GM12865 (cell line): ENCODE results near the gene RXRA.

ENCODE experiments used
- DNase-seq: peaks from one replicate; pipeline ENCODE4 v3.0.0; 2010; ENCODE audit warnings: low read depth
- H3K4me3 ChIP-seq: 2 replicates; pipeline ENCODE4 v1.5.1; 2011; ENCODE audit warnings: mild to moderate bottlenecking, low read depth, low read length, control low read depth
- TF ChIP-seq, protein P1 (sequence below): IDR thresholded peaks from 2 replicates; pipeline ENCODE4 v1.5.1; 2011; ENCODE audit warnings: low read length, control low read depth, low read depth, inconsistent platforms; ENCODE audit not compliant: insufficient read depth; ENCODE audit errors: missing control alignments

The RXRA gene

GRCh38 chr9:134326724-134327601, 708 bp downstream of the RXRA start:
- TF ChIP-seq, protein P1, sequence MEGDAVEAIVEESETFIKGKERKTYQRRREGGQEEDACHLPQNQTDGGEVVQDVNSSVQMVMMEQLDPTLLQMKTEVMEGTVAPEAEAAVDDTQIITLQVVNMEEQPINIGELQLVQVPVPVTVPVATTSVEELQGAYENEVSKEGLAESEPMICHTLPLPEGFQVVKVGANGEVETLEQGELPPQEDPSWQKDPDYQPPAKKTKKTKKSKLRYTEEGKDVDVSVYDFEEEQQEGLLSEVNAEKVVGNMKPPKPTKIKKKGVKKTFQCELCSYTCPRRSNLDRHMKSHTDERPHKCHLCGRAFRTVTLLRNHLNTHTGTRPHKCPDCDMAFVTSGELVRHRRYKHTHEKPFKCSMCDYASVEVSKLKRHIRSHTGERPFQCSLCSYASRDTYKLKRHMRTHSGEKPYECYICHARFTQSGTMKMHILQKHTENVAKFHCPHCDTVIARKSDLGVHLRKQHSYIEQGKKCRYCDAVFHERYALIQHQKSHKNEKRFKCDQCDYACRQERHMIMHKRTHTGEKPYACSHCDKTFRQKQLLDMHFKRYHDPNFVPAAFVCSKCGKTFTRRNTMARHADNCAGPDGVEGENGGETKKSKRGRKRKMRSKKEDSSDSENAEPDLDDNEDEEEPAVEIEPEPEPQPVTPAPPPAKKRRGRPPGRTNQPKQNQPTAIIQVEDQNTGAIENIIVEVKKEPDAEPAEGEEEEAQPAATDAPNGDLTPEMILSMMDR = no peak
- H3K4me3 ChIP-seq = no peak overlapping the region
- no peak for DNase-seq

GRCh38 chr9:134327671-134328231, 1.5 kb downstream of the RXRA start:
- DNase-seq = no peak
- no peak overlapping the region for H3K4me3 ChIP-seq
- TF ChIP-seq, protein P1 = no peak

DNA sequence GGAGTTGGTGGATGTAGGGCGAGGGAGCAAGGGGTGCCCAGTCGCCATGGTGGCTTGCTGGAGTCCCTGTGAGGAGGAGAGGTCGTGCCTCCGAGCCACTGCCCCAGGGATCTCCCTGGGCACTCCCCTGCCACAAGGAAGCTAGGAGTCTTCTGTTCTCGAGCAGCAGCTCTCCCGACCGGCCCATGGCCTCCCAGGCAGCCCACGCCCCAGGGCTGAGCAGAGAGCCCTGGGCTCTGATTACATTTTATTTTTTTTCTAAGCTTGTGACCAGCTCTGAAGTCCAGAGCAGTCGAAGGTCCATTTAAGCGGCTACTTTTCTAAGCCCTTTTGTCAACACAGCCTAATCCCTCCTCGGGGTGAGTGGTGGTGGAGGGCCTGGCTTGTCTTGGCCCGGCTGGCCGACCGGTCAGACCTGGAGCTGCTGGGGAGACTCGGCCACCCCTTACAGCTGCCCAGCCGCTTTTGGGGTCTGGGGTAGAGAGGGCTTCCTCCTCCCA, 2.1 kb downstream of the RXRA start:
- TF ChIP-seq, protein P1 = no peak
- no peak overlapping the region for H3K4me3 ChIP-seq
- DNase-seq = no peak

DNA sequence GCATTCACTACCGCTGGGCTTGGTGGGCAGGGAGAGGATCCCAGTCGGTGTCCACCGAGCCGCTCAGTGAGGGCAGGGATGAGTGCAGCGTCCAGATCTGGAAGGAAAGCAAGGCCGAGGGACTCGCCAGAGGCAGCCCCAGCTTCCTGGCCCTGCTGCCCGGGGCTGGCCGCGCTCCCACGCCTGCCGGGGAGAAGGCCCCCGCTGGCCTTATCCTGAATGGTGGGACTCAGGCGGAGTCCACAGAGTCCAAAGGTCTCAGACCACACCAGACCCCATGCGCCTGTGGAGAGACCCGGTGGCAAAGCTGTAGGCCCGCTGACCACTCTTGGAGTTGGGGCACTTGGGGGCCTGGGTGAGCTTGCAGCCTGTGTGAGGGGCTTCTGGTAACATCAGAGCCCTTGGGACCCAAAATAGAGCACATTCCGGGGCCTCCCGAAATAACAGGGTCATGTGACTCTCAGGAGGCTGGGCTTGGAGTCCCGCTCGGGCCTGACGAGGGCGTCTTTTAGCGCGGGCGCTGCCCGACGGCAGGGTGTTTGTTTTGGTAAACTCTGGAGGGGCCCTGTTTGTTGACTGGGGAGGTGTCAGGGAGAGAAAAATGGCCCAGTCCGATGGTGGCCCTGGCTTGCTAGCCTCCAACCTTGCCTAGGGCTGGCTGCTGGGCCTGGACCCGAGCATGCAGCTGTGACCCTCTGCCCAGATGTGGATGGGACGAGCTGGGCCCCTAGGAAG, 2.8 kb downstream of the RXRA start:
- H3K4me3 ChIP-seq = no peak overlapping the region
- TF ChIP-seq, protein P1 = no peak
- no peak for DNase-seq

GRCh38 chr9:134329576-134329855, 3.3 kb downstream of the RXRA start:
- H3K4me3 ChIP-seq = no peak overlapping the region
- TF ChIP-seq, protein P1 = no peak
- no peak for DNase-seq

DNA sequence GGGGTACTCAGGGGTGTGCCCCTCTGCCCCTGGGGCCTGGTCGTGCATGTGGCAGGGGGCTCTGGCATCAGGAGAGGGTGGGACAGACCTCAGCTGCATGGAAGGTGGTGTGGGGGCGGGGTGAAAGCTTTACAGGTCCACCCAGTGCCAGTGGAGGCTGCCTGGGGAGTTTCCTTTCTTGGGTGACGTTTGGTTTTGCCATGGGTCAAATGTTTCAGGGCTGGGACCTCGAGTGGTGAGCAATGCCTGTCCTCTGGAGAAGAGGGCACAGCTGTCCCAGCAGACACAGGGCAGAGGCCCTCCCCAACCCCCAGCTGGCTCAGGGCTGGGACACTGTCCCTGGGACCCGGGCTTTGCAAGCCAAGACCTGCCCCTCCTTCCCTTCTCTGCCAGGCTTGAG, 3.6 kb downstream of the RXRA start:
- no peak overlapping the region for H3K4me3 ChIP-seq
- TF ChIP-seq, protein P1 = no peak
- DNase-seq = no peak
